Measurements from ENCODE around the gene SEMA5B. TPM values are rescaled to one million over a fixed set of nuclear protein-coding genes. Genes with fewer than 3 reads are reported as not detected.

Gene SEMA5B
- total RNA-seq, 1 experiment from 2014 or later, result 1.0 TPM

DNA sequence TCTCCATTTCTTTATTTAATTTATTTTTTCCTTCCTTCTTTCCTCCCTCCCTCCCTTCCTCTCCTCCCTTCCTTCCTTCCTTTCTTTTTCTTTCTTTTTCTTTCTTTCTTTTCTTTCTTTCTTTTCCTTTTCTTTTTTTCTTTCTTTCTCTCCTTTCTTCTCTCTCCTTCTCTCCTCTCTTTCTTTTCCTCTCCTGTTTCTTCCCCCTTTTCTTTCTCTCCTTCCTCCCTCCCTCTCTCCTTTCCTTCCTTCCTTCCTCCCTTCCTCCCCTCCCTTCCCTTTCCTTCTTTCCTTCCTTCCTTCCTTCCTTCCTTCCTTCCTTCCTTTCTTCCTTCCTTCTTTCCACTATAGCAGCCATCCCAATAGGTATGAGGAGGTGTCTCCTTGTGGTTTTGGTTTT, 32.5 kb upstream of the SEMA5B start:
- BruUV-seq (replicated peaks), result no TSS peak
- Histone ChIP-seq H3K9me3 (no peaks in the 10 kb centered on the region), H3K36me3 (ENCODE audit: control insufficient read depth, insufficient read depth, low read length) (no peaks in the 10 kb centered on the region), H3K4me3 (ENCODE audit: low read depth, low read length) (no peak overlapping the region), H3K4me1 (no peaks in the 10 kb centered on the region), H3K27me3 (replicated peaks; ENCODE audit: control insufficient read depth, insufficient read depth, low read length) (no peaks in the 10 kb centered on the region)
- Mint-ChIP-seq H3K4me1 (ENCODE audit: low read depth, unreplicated experiment) (no peaks in the 10 kb centered on the region), H3K27me3 (ENCODE audit: insufficient read depth, unreplicated experiment) (peaks cover 4% of the 10 kb centered on the region), H3K27ac (ENCODE audit: unreplicated experiment) (no peak overlapping the region), H3K4me3 (ENCODE audit: unreplicated experiment) (no peak overlapping the region), H3K9me3 (ENCODE audit: unreplicated experiment) (no peaks in the 10 kb centered on the region), H3K36me3 (ENCODE audit: insufficient read depth, unreplicated experiment) (no peaks in the 10 kb centered on the region)
- intact Hi-C loops (cut with micrococcal nuclease; ENCODE audit: unreplicated experiment), result no loop called here
- TF ChIP-seq, protein P1, sequence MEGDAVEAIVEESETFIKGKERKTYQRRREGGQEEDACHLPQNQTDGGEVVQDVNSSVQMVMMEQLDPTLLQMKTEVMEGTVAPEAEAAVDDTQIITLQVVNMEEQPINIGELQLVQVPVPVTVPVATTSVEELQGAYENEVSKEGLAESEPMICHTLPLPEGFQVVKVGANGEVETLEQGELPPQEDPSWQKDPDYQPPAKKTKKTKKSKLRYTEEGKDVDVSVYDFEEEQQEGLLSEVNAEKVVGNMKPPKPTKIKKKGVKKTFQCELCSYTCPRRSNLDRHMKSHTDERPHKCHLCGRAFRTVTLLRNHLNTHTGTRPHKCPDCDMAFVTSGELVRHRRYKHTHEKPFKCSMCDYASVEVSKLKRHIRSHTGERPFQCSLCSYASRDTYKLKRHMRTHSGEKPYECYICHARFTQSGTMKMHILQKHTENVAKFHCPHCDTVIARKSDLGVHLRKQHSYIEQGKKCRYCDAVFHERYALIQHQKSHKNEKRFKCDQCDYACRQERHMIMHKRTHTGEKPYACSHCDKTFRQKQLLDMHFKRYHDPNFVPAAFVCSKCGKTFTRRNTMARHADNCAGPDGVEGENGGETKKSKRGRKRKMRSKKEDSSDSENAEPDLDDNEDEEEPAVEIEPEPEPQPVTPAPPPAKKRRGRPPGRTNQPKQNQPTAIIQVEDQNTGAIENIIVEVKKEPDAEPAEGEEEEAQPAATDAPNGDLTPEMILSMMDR (IDR thresholded peaks at IDR 0.05; ENCODE audit: insufficient read depth in 1 of 2, low read depth in 1 of 2, low read length in 1 of 2, severe bottlenecking in 1 of 2, unreplicated experiment in 1 of 2), result no peak
- POLR2A ChIA-PET, result no interaction called here
- CTCF ChIA-PET, result no interaction called here
- DNase-seq, result no peak

DNA sequence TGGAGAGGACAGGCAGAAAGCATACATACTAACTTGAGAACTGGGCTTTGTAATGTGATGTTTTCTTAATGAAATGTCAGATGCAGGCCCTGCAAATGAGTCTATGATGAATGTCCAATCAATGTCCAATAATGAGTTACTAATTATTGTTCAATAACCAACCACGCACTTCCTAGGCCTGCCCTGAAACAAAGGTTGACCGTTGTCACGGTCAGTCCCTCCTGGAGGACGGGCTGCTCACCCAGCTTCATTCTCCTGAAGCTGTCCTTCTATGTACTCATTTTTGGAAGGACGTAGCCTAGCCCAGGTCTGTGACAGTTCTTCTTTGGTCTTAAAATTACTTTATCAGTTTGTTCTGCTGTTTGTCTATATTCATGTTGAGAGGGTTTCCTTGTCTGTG, 30.9 kb upstream of the SEMA5B start:
- Histone ChIP-seq H3K4me3 (ENCODE audit: low read depth, low read length) (no peak overlapping the region), H3K36me3 (ENCODE audit: control insufficient read depth, insufficient read depth, low read length) (no peaks in the 10 kb centered on the region), H3K27me3 (replicated peaks; ENCODE audit: control insufficient read depth, insufficient read depth, low read length) (no peaks in the 10 kb centered on the region), H3K9me3 (no peaks in the 10 kb centered on the region), H3K4me1 (no peaks in the 10 kb centered on the region)
- Mint-ChIP-seq H3K4me1 (ENCODE audit: low read depth, unreplicated experiment) (no peaks in the 10 kb centered on the region), H3K4me3 (ENCODE audit: unreplicated experiment) (no peak overlapping the region), H3K9me3 (ENCODE audit: unreplicated experiment) (no peaks in the 10 kb centered on the region), H3K27ac (ENCODE audit: unreplicated experiment) (no peak overlapping the region), H3K36me3 (ENCODE audit: insufficient read depth, unreplicated experiment) (no peaks in the 10 kb centered on the region), H3K27me3 (ENCODE audit: insufficient read depth, unreplicated experiment) (no peaks in the 10 kb centered on the region)
- no TSS peak for BruUV-seq (replicated peaks)
- CTCF ChIA-PET, result no interaction called here
- intact Hi-C loops (cut with micrococcal nuclease; ENCODE audit: unreplicated experiment), result no loop called here
- TF ChIP-seq, protein P1 (IDR thresholded peaks at IDR 0.05; ENCODE audit: insufficient read depth in 1 of 2, low read depth in 1 of 2, low read length in 1 of 2, severe bottlenecking in 1 of 2, unreplicated experiment in 1 of 2), result no peak
- POLR2A ChIA-PET, result interaction anchor here (0.5 kb wide), 1 partner anchor 143 kb away, joined by 3 read pairs; no protein-coding TSS in a partner anchor
- DNase-seq, result no peak

DNA sequence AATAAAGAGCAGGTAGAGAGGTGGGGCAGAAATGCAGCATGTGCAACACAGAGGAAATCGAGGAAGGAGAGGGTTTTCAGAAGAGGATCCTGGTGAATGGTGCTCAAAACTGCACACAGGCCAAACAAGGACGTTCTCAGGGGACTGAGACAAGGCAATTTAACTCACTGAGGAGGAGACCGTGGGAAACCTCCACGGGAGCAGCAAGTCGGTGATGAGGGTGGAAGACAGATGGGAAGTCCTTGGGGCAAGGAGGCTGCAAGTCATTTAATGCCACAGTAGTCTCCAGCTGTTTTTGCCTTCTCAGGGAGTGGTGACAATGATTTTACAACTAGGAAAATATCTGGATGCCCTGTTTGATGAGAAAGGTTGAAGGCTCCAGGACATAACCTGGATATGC, 27.8 kb upstream of the SEMA5B start:
- Mint-ChIP-seq H3K4me1 (ENCODE audit: low read depth, unreplicated experiment) (peaks cover 6% of the 10 kb centered on the region), H3K27ac (ENCODE audit: unreplicated experiment) (no peak overlapping the region), H3K9me3 (ENCODE audit: unreplicated experiment) (no peaks in the 10 kb centered on the region), H3K36me3 (ENCODE audit: insufficient read depth, unreplicated experiment) (no peaks in the 10 kb centered on the region), H3K27me3 (ENCODE audit: insufficient read depth, unreplicated experiment) (no peaks in the 10 kb centered on the region), H3K4me3 (ENCODE audit: unreplicated experiment) (no peak overlapping the region)
- BruUV-seq (replicated peaks), result no TSS peak
- CTCF ChIA-PET, result no interaction called here
- peaks cover 18% of the 10 kb centered on the region for H3K4me1 ChIP-seq
- intact Hi-C loops (cut with micrococcal nuclease; ENCODE audit: unreplicated experiment), result no loop called here
- H3K9me3 ChIP-seq, result no peaks in the 10 kb centered on the region
- DNase-seq, result no peak
- TF ChIP-seq, protein P1 (IDR thresholded peaks at IDR 0.05; ENCODE audit: insufficient read depth in 1 of 2, low read depth in 1 of 2, low read length in 1 of 2, severe bottlenecking in 1 of 2, unreplicated experiment in 1 of 2), result no peak
- H3K4me3 ChIP-seq (ENCODE audit: low read depth, low read length), result no peak overlapping the region
- no peaks in the 10 kb centered on the region for H3K27me3 ChIP-seq (replicated peaks; ENCODE audit: control insufficient read depth, insufficient read depth, low read length)
- POLR2A ChIA-PET, result no interaction called here
- no peaks in the 10 kb centered on the region for H3K36me3 ChIP-seq (ENCODE audit: control insufficient read depth, insufficient read depth, low read length)

All from Caco-2 (cell line).